Retina (tissue), 1 donor: ENCODE data around the gene CYB561D1.

Source experiments
- DNase-seq: peaks from one replicate; pipeline ENCODE4 v3.0.0-alpha.2; 2016

Gene CYB561D1

GRCh38 chr1:109531826-109532364, 38.0 kb downstream of the CYB561D1 start:
- no peak for DNase-seq

DNA sequence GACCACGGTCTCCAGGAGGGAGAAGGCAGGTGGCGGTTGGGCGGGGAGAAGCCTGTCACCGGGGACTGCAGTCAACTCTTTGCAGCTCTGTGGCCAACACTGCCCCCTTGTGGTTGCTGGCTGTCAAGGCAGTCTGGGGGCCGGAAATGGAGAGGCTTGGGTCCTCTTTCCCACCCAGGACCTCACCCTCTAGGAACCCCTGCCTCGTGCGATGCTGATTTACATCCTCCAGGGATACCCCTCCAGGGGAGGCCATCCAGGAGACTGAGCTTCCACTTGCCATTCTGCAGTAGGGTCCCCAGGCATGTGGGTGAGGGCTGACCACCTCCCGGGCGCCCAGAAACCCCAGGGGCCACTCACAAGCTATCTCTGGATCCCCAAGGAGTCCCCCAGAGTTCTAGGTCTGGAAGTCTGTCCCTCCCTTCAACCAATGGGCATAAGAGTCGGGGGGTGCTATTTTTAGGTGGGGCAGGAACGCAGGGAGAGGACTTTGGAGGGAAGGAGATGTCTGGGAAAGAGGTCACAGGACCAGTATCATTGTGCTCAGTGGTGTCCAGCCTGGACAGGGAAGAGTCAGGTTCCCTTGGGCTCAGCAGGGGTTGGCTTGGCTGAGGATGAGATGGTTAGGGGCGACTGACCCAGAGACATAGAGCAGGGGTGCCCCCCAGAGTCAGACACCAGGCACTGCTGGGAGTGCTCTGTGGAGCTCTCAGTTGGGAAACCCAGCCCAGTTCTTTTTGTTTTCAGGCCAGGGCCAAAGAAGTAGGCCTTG, 38.7 kb downstream of the CYB561D1 start:
- DNase-seq: peak; percentile 92

GRCh38 chr1:109534307-109534858, 40.5 kb downstream of the CYB561D1 start:
- DNase-seq: no peak

GRCh38 chr1:109535481-109535880, 41.6 kb downstream of the CYB561D1 start:
- no peak for DNase-seq

DNA sequence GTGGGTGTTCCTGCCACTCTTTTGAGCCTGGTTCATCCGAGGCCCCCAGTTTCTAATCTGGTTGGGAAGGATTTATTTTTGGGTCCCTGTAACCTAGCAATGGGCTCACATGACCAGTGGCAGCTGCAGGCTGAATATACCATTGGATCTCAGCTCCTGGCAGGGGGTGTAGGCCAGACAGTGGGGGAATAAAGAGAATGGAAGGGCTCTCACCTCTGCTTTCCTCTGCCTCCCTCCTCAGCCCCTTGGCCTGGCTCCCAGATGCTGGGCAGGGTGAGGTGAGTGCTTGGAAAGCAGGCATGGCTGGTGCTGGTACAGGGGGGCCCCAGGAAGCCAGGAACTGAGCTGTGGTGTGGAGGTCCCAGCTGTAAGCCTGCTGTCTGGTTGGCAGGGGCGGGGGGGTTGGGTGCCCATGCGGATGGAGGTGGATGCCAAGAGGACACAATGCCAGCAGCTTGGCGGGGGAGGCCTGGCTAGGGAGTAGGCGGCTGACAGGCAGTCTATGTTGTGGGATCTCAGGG, 42.1 kb downstream of the CYB561D1 start:
- no peak for DNase-seq

- no peak for DNase-seq
Measured at GRCh38 chr1:109537450-109538178, 43.7 kb downstream of the CYB561D1 start.

DNA sequence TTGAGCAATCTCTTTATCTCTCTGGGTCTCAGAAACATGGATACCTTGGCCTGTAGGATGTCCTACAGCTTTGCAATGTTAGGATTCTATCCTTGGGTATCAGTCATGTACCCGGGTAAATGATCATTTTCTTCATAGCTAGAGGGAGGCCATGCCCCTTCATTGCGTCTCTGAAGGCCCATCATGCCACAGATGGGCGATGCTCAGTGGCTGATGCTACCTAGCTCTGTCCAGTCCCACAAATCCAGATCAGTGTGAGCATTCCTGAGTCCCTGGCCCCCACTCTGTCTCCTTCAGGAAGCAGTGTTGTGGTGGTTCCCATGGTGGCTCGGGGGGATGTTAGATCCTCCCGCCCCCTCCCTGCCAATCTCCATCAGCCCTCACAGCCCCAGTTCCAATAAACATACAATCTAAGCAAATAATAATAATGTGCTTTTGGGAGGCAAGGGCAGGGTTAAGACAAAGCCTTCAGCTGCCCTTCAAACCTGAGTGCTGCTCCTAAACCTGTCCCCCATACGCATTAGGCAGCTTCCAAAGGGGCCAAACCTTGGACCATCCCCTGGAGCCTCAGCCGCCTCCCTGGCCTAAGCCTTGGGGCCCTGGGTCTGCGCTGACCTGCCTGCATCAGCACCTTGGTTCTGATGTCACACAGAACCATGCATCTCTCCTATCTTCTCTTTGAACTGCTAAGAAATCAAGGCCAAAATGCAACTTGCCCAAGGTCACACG, 45.1 kb downstream of the CYB561D1 start:
- no peak for DNase-seq

GRCh38 chr1:109539676-109540075, 45.8 kb downstream of the CYB561D1 start, which contains the start of gene GPR61:
TSS of gene GPR61 (plus strand) at chr1:109539872. CDS start at chr1:109543023, 3,151 bp downstream.
- DNase-seq: peak; percentile 32

GRCh38 chr1:109541102-109541501, 47.2 kb downstream of the CYB561D1 start:
- no peak for DNase-seq

GRCh38 chr1:109542657-109543056, 48.8 kb downstream of the CYB561D1 start:
- no peak for DNase-seq

DNA sequence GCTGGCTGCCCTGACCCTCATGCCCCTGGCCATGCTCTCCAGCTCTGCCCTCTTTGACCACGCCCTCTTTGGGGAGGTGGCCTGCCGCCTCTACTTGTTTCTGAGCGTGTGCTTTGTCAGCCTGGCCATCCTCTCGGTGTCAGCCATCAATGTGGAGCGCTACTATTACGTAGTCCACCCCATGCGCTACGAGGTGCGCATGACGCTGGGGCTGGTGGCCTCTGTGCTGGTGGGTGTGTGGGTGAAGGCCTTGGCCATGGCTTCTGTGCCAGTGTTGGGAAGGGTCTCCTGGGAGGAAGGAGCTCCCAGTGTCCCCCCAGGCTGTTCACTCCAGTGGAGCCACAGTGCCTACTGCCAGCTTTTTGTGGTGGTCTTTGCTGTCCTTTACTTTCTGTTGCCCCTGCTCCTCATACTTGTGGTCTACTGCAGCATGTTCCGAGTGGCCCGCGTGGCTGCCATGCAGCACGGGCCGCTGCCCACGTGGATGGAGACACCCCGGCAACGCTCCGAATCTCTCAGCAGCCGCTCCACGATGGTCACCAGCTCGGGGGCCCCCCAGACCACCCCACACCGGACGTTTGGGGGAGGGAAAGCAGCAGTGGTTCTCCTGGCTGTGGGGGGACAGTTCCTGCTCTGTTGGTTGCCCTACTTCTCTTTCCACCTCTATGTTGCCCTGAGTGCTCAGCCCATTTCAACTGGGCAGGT, 49.5 kb downstream of the CYB561D1 start:
- no peak for DNase-seq

- DNase-seq: no peak
Measured at GRCh38 chr1:109543988-109544735, 50.3 kb downstream of the CYB561D1 start.

DNA sequence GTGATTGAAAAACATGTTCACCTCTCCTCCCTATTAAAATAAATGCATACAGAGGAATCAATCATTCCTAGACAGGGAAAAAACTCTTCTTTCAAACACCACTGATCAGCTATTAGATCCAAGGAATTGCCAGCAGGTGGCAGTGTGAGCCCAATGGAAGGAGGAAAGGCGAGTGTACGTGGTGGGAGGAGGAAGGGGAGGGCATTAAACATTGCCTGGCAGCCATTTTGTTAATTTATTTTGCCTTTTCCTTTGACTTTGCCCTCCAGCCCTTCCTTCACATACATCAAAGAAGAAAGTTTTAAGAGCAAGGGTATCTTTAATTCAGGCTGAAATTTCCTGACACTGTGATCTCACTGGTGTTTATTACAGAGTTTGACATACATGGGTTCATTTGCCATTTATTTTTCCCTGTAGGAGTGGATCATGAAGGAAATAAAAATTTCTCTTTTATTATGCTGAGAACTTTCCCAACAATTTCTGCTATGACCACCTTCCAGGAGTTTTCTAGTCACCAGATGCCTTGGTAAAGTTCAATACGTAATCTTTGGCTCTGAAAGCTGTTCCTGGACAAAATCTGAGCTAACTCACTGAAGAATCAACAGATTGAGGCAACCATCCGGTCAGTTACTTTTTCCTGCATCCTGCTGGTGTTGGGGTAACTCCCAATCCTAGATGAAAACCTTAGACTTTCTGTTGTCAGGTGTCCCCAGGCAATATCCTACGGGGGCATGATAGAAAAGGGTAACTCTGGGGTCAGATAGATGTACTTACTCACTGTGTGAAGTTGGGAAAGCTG, 52.6 kb downstream of the CYB561D1 start:
- DNase-seq: peak; percentile 82

- DNase-seq: no peak
Measured at GRCh38 chr1:109547463-109548320, 53.8 kb downstream of the CYB561D1 start.

GRCh38 chr1:109548321-109549267, 54.7 kb downstream of the CYB561D1 start, which contains the start of gene GNAI3:
TSS of gene GNAI3 (plus strand) at chr1:109548615. CDS start at chr1:109548721, 106 bp downstream.
- peak; percentile 96 for DNase-seq
